SJCRH30 (cell line): ENCODE data around the gene ARX. TPM values are rescaled to one million over a fixed set of nuclear protein-coding genes. Genes with fewer than 3 reads are reported as not detected.
A peak's percentile ranks its signal among the peaks of the same experiment; 100 is the strongest.

Experiments used
- DNase-seq, 2 experiments: peaks; one replicate each; pipeline ENCODE4 v3.0.0-alpha.2; 2015 to 2020
- H3K27ac ChIP-seq: fragments of 250-450 bp; sonication (Bioruptor Pico); 2 replicates; pipeline ENCODE4 v1.5.1; 2020; ENCODE audit warnings: mild to moderate bottlenecking, moderate library complexity
- H3K27me3 ChIP-seq: fragments of 250-450 bp; sonication (Bioruptor Pico); 2 replicates; pipeline ENCODE4 v1.5.1; 2020; ENCODE audit warnings: mild to moderate bottlenecking, moderate library complexity
- H3K36me3 ChIP-seq: fragments of 250-450 bp; sonication (Bioruptor Pico); 2 replicates; pipeline ENCODE4 v1.5.1; 2020; ENCODE audit warnings: mild to moderate bottlenecking, moderate library complexity
- H3K4me1 ChIP-seq: fragments of 250-450 bp; sonication (Bioruptor Pico); 2 replicates; pipeline ENCODE4 v1.5.1; 2020; ENCODE audit warnings: mild to moderate bottlenecking, moderate library complexity
- H3K4me3 ChIP-seq: fragments of 250-450 bp; sonication (Bioruptor Pico); 2 replicates; pipeline ENCODE4 v1.5.1; 2020; ENCODE audit warnings: mild to moderate bottlenecking, moderate library complexity
- H3K9me3 ChIP-seq: fragments of 250-450 bp; sonication (Bioruptor Pico); replicated peaks from 2 replicates; pipeline ENCODE4 v1.5.1; 2020; ENCODE audit warnings: mild to moderate bottlenecking, moderate library complexity
- total RNA-seq: library from RNA; depleted of rRNA; stranded (reverse); fragments of >200 nt; shearing (Covaris generic); gene quantifications from 2 replicates; pipeline ENCODE4 v1.2.3, GENCODE V29; 2014

ARX gene
- total RNA-seq, 1 experiment from 2014 or later, result not detected

DNA sequence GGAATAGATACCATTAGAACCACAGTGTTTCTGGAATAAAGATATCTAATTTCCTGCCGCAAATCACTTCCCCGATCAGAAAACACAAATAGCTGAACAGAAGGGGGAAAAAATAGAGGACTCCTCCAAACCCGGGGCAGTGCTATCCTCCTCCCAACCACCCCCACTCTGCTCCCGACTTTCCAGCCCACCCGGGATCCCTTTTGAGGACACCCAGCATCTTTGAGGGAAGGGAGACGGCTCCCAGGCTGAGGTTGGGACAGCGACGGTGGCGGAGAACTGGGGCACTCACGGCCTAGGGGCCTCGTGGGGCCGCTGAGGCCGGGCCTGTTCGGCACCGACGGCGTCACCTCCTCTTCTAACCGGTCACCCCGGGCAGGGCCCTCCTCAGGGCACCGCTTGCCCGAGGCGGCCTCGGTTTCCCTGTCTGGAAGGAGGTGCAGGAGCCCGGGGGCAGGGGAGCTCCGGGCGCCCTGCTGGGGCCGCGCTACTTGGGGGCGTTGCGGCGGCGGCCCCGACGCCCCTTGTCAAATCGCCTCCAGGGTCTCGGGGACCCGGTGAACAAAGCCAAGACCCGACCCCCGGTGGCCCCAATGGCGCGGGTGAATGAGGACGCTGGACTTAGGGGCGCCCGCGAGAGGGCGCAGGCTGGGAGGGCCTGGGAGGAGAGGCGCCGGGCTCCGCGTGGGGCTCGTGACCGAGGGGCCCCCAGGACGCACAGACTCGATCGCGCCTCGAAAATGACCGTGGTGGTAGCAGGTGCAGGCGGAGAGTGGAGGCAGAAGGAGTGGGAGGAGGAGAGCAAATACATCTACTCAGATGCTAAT is 6.9 kb upstream of the ARX start:
- Histone ChIP-seq H3K27ac (no peak overlapping the region), H3K27me3 (no peaks in the 10 kb centered on the region), H3K36me3 (no peaks in the 10 kb centered on the region), H3K4me1 (peaks cover 10% of the 10 kb centered on the region; the same call in 1 of the 2 replicates), H3K4me3 (no peak overlapping the region), H3K9me3 (no peaks in the 10 kb centered on the region)
- DNase-seq, result no peak

DNA sequence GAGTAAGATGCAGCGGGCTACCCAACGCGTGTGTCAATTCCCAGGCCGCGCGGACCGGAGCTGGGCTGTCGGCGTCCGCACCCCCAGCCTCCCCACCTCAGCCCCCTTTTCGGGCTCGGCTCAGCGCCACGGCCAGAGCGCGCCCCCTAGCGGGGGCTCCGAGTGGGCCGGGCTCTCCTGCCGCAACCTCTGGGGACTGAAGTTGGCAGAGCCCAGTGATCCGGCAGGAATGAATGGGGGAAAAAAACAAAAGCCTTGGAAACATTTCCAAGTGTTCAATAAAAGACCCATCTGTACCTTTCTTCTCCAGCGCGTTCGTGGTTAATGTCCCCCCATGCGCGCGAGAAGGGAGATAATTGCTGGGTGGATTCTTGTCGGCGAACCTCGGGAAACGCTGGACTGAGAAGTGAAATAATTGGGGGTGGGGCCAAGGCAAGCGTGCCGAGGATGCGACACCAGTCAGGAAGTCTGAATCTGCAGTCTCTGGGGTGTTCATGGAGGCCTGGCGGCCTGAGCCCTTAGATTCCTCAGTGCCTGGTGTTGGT is 5.2 kb upstream of the ARX start:
- Histone ChIP-seq H3K36me3 (no peaks in the 10 kb centered on the region), H3K9me3 (no peaks in the 10 kb centered on the region), H3K27ac (no peak overlapping the region), H3K4me3 (peak overlapping the region; percentile 60), H3K4me1 (0 out of 2 replicates have a peak, but pooled peaks cover 7% of the 10 kb centered on the region), H3K27me3 (no peaks in the 10 kb centered on the region)
- peak; percentile 44 to 75 for DNase-seq

DNA sequence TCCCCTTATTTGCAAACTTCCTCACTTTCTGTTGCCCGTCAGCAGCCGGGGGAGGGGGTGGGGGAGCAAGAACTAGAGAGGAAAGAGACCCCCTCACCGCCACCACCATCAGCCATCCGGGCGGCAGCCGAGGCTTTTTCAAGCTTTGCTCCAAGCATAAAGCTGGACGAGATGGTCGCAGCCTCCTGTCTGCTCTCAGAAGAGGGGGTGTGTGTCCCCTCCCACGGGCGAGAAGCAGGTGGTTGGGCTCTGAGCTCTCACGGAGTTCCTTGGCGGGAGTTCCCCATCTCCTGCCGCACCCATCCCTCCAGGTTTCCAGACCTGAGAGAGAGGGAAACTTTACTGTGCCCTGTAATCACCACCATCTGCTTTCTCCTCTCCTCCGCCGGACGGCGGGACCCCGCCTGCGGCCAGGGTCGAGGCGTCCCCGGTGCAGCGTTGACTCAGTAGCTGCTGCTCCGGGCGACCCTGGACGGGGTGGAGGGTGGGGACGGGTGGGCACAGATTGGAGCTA is 4.7 kb upstream of the ARX start:
- Histone ChIP-seq H3K27me3 (no peaks in the 10 kb centered on the region), H3K9me3 (no peaks in the 10 kb centered on the region), H3K4me3 (peak overlapping the region; percentile 60), H3K36me3 (no peaks in the 10 kb centered on the region), H3K27ac (no peak overlapping the region), H3K4me1 (0 out of 2 replicates have a peak, but pooled peaks cover 7% of the 10 kb centered on the region)
- DNase-seq, result peak in 1 of 2 experiments; percentile 45

DNA sequence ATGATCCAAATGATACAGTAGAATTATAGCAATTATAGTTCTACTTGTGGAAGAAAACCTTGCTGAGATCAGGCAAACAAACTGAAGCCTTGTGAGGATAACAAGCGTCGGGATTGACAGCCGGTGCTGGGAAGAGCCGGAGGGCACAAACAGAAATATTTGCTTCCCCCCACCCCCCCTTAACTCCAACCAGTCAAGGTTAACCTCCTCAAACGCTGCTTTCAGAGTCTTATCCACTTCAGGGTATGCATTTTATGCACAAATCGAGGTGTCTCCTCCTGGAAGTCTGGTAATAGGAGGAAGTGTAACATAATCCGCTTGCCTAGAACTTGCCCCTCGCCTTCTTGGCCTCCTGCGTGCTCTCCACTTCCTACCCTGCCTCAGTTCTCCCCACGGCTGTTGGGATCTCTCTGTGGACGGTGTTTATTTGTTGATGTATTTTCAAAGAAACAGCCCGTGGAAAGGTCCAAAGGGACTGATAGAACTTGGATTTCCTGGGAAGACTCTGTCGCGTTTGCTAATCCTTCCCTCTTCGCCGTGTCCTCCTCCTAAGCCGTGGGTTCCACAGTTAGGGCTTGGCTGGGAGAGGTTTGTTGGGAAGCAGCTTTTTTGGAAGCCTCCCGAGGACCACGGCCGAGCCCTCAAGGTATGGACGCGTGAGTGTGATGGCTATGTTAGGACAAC is 4.1 kb upstream of the ARX start:
- Histone ChIP-seq H3K27me3 (no peaks in the 10 kb centered on the region), H3K4me1 (0 out of 2 replicates have a peak, but pooled peaks cover 7% of the 10 kb centered on the region), H3K36me3 (no peaks in the 10 kb centered on the region), H3K9me3 (no peaks in the 10 kb centered on the region), H3K4me3 (peak overlapping the region; percentile 60), H3K27ac (no peak overlapping the region)
- peak; percentile 7 to 47 for DNase-seq

DNA sequence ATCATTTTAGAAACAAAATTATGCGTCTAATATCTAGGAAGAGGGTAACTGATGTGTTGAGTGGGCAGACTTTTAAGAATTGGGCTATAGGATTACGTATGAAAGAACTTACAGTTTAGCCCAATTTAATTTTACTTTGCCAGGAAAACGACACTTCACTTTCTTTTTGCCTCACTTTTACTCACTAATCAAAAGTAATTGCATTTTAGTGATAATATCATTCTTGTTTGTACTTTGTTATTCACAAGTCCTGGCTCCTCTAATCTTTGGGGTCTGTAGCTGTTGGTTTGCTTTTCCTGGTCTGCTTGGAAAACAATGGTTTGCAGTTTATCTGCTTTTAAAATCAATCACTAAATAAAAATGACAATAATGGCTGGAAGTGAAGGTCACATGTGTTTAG is 2.9 kb upstream of the ARX start:
- DNase-seq, result no peak
- Histone ChIP-seq H3K27ac (no peak overlapping the region), H3K9me3 (no peaks in the 10 kb centered on the region), H3K4me1 (0 out of 2 replicates have a peak, but pooled peaks cover 3% of the 10 kb centered on the region), H3K4me3 (no peak overlapping the region), H3K36me3 (no peaks in the 10 kb centered on the region), H3K27me3 (no peaks in the 10 kb centered on the region)

DNA sequence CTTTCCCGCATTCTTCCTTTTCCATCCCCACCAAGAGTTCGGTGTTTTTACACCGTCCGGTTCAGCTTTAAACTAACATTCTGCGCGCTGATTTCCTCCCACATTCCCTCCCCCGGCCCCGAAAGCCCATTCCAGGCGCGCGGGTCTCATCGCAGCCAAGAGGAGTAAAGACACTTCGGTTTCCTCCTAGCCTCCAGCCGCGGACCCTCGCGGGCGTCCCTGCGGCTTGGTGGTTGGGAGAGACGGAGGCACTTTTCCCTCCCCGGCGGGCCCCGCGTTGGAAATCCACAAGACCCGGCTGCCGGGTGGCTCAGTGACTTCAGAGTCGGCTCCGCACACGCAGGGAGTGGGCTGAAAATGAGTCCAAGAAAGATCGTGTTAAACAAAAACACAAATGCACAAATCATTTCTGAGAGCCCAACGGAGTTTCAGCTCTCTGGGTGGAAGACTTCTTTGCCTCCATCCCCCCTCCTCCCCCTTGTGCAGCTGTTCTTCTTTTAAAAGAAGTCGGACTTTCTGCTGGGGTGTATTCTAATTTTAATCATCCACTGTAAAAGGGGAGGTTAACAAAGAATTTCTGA is 2.0 kb upstream of the ARX start:
- 0 out of 2 replicates have a peak, but pooled peaks cover 3% of the 10 kb centered on the region for H3K4me1 ChIP-seq
- H3K9me3 ChIP-seq, result no peaks in the 10 kb centered on the region
- DNase-seq, result peak; percentile 54 to 67
- H3K27ac ChIP-seq, result no peak overlapping the region
- no peaks in the 10 kb centered on the region for H3K36me3 ChIP-seq
- H3K4me3 ChIP-seq, result peak overlapping the region; percentile 60
- no peaks in the 10 kb centered on the region for H3K27me3 ChIP-seq

DNA sequence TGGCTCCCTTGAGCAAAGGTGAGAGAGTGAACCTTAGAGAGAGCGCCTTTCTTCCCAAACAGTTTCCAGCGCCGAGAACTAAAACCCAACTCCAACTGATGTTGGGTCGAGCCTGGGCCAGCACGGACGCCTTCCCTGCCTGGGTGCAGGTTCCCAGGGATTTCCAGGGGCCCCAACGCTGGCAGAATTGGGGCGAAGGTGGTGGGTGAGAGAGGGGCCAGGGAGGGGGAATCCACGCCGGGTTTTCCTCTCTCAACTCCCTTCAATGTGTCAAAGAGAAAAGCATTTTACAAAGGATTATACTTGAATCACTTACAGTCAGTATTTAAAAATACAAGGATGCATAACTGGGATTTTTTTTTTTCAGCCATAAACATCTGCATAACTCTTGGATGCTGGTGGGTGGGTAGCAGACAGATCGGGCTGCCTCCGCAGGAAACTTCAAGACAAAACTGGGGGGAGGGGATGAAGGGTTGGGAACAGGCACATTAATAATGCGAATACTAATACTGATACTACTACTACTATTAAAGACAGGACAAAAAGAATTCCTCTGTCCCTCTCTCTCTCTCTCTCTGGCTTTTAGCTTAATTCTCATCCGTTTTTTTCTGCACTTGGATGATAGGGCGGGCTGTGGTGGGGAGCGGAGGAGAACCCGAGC is 1.3 kb upstream of the ARX start:
- Histone ChIP-seq H3K4me1 (0 out of 2 replicates have a peak, but pooled peaks cover 3% of the 10 kb centered on the region), H3K4me3 (peak overlapping the region; percentile 60), H3K27ac (no peak overlapping the region), H3K27me3 (no peaks in the 10 kb centered on the region), H3K9me3 (no peaks in the 10 kb centered on the region), H3K36me3 (no peaks in the 10 kb centered on the region)
- no peak for DNase-seq

DNA sequence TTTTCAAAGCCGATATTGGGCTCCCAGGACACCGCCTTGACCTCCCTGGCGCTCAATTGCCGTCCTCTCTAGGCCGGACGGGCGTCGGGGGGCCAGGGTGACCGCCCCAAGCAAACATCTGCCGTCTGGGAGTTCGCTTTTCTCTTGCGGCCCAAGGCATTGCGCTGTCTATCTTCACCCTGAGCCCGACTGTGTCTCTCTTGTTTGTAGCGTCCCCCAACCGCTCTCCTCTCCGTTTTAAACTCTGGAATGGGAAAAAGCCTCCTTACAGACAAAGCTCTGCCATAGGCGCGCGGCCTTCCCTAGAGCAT is 551 bp upstream of the ARX start:
- Histone ChIP-seq H3K27me3 (no peaks in the 10 kb centered on the region), H3K27ac (no peak overlapping the region), H3K9me3 (no peaks in the 10 kb centered on the region), H3K36me3 (no peaks in the 10 kb centered on the region), H3K4me1 (0 out of 2 replicates have a peak, but pooled peaks cover 3% of the 10 kb centered on the region), H3K4me3 (no peak overlapping the region)
- no peak for DNase-seq

DNA sequence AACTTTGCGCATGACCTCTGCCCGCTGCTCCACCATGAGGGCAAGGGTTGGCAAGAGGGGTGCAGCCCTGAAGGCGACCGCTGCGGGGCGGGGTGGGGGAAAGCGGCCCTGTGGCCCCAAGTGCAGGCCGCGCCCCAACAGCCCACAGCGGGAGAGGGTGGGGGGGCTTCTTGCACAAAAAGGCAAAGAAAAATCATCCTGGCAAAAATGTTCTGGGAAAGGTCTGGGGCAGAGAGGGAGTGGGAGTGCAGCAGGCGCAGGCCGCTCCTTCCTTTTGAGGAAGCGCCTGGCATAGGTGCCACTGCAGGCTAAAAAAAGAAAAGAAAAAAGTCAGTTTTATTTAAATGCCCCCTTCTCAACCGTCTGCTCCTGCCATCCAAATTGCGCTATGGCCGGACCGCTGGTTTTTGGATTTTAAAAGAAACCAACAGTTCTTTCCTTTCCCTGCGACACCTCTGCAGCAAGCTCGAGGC is 1.4 kb downstream of the ARX start:
- Histone ChIP-seq H3K4me1 (0 out of 2 replicates have a peak, but pooled peaks cover 3% of the 10 kb centered on the region), H3K4me3 (no peak overlapping the region), H3K36me3 (no peaks in the 10 kb centered on the region), H3K27ac (no peak overlapping the region), H3K9me3 (no peaks in the 10 kb centered on the region), H3K27me3 (no peaks in the 10 kb centered on the region)
- DNase-seq, result no peak

DNA sequence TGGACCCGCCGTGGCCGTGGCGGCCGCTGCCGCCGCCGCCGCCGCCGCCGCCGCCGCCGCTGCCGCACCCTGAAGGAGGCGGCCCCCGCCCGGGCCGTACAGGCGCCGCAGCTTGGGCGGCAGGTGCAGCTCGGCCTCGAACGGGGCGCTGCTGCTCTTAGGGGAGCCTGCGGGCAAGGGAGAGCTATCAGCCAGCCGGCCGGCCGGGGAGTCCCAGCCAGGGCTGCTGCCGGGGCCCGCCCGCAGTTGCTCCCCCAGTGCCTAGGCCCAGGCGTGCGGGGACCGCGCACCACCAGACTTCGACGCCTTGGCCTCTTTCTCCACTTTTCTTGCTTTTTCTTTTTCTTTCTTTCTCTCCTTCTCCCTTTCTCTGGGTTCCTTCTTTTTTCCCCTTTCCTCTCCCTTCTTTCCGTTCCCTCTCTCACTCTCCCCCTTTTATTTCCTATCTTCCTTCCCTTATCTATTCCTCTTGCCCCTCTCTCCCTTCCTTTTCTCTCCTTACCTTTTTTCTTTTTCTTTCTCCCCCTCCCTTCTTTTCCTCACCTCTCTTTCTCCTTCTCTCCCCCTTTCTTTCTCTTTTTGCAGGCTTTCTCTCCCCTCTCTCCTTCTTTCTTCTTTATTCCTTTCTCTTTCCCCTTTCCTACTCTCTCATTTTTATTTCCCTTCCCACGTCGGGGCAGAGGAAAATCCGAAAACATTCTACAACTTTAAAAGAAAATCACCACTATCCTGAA is 2.0 kb downstream of the ARX start:
- Histone ChIP-seq H3K9me3 (no peaks in the 10 kb centered on the region), H3K36me3 (no peaks in the 10 kb centered on the region), H3K4me1 (0 out of 2 replicates have a peak, but pooled peaks cover 3% of the 10 kb centered on the region), H3K4me3 (no peak overlapping the region), H3K27ac (no peak overlapping the region), H3K27me3 (no peaks in the 10 kb centered on the region)
- DNase-seq, result peak in 1 of 2 experiments; percentile 9

DNA sequence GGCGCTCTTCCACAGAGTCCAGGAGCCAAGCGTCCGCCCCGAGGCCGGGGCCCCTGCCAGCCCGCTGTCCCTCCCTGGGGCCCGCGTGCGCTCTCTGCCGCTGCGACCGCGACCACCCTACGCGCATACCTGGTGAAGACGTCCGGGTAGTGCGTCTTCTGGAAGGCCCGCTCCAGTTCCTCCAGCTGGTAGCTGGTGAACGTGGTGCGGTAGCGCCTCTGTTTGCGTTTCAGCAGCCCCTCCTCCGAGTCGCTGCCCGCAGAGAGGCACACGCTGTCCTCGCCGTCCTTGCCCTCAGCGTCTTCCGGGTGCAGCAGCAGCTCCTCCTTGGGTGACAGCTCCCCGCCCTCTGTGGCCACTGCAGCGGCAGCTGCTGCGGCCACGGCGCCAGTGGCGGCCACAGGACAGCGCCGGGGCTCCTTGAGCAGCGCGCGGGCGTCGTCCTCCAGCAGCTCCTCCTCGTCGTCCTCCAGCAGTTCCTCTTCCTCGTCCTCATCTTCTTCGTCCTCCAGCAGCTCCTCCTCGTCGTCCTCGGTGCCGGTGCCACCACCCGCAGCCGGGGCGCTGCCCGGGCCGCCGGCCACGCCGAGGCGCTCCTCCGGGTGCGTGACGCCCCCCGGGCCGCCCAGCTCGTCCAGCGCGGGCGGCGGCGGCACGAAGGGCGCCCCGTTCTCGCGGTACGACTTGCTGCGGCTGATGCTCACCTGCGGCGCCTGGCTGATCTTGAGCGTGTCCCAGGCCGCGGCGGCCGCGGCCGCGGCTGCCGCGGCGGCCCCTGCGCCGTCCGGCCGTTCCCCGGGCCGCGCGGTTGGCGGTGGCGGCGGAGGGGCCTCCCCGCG is 2.8 kb downstream of the ARX start:
- Histone ChIP-seq H3K36me3 (no peaks in the 10 kb centered on the region), H3K4me1 (0 out of 2 replicates have a peak, but pooled peaks cover under 1% of the 10 kb centered on the region), H3K9me3 (no peaks in the 10 kb centered on the region), H3K27ac (no peak overlapping the region), H3K4me3 (no peak overlapping the region), H3K27me3 (no peaks in the 10 kb centered on the region)
- DNase-seq, result no peak

DNA sequence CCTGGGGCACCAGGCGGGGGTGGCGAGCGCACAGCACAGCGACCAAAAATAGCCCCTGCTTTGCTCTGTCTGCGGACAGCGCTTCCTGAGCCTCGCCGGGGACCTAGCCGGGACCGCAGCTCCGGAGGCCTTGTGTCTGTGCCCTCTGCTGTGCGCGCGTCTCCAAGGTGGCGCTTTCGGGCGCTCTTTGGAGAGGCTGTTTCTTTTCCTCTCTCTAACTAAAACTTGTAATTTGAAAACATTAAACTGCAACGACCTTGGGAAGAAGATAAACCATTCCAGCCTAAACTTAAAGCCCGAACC is 3.4 kb downstream of the ARX start:
- Histone ChIP-seq H3K4me3 (no peak overlapping the region), H3K27me3 (no peaks in the 10 kb centered on the region), H3K27ac (no peak overlapping the region), H3K9me3 (no peaks in the 10 kb centered on the region), H3K36me3 (no peaks in the 10 kb centered on the region), H3K4me1 (no peaks in the 10 kb centered on the region)
- peak; percentile 26 to 28 for DNase-seq
